ENCODE measurements around the gene DNAAF9.
A peak's percentile ranks its signal among the peaks of the same experiment; 100 is the strongest.

The DNAAF9 gene

DNA sequence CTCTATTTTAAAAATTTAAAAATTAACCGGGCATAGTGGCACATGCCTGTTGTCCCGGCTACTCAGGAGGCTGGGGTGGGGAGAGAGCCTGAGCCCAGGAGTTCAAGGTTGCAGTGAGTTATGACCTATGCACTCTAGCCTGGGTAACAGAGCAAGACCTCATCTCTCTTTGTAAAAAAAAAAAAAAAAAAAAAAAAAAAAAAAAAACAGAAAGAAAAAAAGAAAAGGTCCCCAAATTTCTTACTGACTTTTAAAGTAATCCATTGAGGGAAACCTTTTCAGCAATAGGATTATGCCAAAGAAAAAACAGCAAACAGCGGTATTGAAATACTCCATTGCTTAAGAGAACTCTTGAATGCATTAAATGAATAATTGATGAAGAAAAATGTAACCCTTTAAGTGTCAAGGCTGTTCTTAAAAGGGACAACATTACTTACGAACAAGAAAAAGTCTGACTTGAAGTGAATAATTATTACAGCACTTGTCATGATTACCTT is 6.0 kb upstream of the DNAAF9 start:
- peaks cover 0 to 5% (median 1%) of the 10 kb centered on the region in 5 donors for H3K4me1 ChIP-seq (ENCODE audit: control insufficient read depth in 5 of 5, insufficient read depth in 5 of 5, low read length in 5 of 5)
- H3K27me3 ChIP-seq (ENCODE audit: control insufficient read depth in 5 of 5, insufficient read depth in 4 of 5, low read length in 5 of 5) = no peaks in the 10 kb centered on the region
- no peaks in the 10 kb centered on the region for H3K36me3 ChIP-seq (ENCODE audit: control insufficient read depth in 5 of 5, insufficient read depth in 5 of 5, low read length in 5 of 5)
- H3K9ac ChIP-seq (ENCODE audit: low read length in 5 of 5) = no peak overlapping the region
- H3K9me3 ChIP-seq (ENCODE audit: control insufficient read depth in 5 of 5, low read length in 5 of 5) = no peaks in the 10 kb centered on the region
- H3K4me3 ChIP-seq (ENCODE audit: low read depth in 1 of 5, low read length in 5 of 5) = no peak overlapping the region
- no peak overlapping the region for H3K27ac ChIP-seq (ENCODE audit: low read depth, low read length)

DNA sequence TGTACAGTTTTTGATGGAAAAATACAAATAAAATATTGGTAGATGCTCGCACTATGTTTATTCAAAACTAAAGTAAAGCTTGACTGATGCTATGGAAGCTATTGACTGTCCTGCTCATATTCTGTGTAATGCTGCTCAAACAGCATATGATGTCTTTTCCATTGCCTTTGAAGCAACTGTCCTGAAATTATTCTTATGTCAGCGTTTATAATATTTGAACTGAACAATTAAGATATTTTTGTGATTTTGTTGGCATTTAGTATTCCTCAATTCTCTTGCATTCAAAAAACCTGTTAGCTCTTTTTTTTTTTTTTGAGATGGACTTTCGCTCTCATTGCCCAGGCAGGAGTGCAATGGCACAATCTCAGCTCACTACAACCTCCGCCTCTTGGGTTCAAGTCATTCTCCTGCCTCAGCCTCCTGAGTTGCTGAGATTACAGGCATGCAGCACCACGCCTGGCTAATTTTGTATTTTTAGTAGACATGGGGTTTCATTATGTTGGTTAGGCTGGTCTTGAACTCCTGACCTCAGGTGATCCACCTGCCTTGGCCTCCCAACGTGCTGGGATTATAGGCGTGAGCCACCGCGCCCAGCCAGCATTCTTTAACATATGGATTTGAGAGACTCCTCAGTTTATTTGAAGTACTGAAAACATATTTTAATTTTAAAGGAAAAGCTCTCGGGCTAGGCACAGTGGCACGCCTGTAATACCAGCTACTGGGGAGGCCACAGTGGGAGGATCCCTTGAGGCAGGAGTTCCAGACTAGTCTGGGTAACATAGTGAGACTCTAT is 5.3 kb upstream of the DNAAF9 start:
- Histone ChIP-seq H3K27me3 (ENCODE audit: control insufficient read depth in 5 of 5, insufficient read depth in 4 of 5, low read length in 5 of 5) (no peaks in the 10 kb centered on the region), H3K4me3 (ENCODE audit: low read depth in 1 of 5, low read length in 5 of 5) (no peak overlapping the region), H3K9me3 (ENCODE audit: control insufficient read depth in 5 of 5, low read length in 5 of 5) (no peaks in the 10 kb centered on the region), H3K4me1 (ENCODE audit: control insufficient read depth in 5 of 5, insufficient read depth in 5 of 5, low read length in 5 of 5) (peaks cover 2 to 10% (median 7%) of the 10 kb centered on the region in 5 donors), H3K9ac (ENCODE audit: low read length in 5 of 5) (no peak overlapping the region), H3K27ac (ENCODE audit: low read depth, low read length) (no peak overlapping the region), H3K36me3 (ENCODE audit: control insufficient read depth in 5 of 5, insufficient read depth in 5 of 5, low read length in 5 of 5) (no peaks in the 10 kb centered on the region)

DNA sequence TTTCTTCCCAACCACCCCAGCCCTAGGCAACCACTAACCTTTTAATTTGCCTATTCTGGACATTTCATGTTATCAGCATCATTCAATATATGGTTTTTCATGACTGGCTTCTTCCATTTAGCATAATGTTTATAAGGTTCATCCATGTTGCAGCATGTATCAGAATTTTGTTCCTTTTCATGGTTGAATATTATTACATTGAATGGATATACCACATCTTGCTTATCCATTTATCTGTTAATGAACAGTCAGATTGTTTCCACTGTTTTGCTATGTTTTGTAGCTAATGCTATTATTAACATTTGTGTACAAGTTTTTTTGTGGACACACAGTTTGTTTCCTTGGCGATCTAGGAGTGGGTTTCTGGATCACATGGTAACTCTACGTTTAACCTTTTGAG is 3.0 kb upstream of the DNAAF9 start:
- no peak overlapping the region for H3K4me3 ChIP-seq (ENCODE audit: low read depth in 1 of 5, low read length in 5 of 5)
- peaks cover 2 to 24% (median 22%) of the 10 kb centered on the region in 5 donors for H3K4me1 ChIP-seq (ENCODE audit: control insufficient read depth in 5 of 5, insufficient read depth in 5 of 5, low read length in 5 of 5)
- no peak overlapping the region for H3K27ac ChIP-seq (ENCODE audit: low read depth, low read length)
- no peaks in the 10 kb centered on the region for H3K36me3 ChIP-seq (ENCODE audit: control insufficient read depth in 5 of 5, insufficient read depth in 5 of 5, low read length in 5 of 5)
- H3K9ac ChIP-seq (ENCODE audit: low read length in 5 of 5) = no peak overlapping the region
- H3K27me3 ChIP-seq (ENCODE audit: control insufficient read depth in 5 of 5, insufficient read depth in 4 of 5, low read length in 5 of 5) = no peaks in the 10 kb centered on the region
- H3K9me3 ChIP-seq (ENCODE audit: control insufficient read depth in 5 of 5, low read length in 5 of 5) = no peaks in the 10 kb centered on the region

DNA sequence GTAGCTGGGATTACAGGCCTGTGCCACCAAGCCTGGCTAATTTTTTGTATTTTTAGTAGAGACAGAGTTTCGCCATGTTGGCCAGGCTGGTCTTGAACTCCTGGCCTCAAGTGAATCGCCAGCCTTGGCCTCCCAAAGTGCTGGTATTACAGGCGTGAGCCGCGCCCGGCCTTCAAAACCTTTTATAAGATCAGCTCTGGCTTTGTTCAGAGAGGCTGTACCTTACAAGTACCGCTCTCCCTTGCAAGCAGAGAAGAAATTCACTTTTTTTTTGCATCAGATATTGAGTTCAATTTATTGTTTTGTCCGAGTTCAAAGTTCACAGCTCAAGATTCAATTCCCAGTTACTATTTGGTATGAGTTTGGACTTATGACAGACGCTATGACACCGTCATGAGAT is 1.9 kb upstream of the DNAAF9 start:
- no peak overlapping the region for H3K27ac ChIP-seq (ENCODE audit: low read depth, low read length)
- H3K27me3 ChIP-seq (ENCODE audit: control insufficient read depth in 5 of 5, insufficient read depth in 4 of 5, low read length in 5 of 5) = no peaks in the 10 kb centered on the region
- H3K4me3 ChIP-seq (ENCODE audit: low read depth in 1 of 5, low read length in 5 of 5) = peak overlapping the region in 2 of 5 donors; percentile 85 to 93
- H3K9me3 ChIP-seq (ENCODE audit: control insufficient read depth in 5 of 5, low read length in 5 of 5) = no peaks in the 10 kb centered on the region
- no peaks in the 10 kb centered on the region for H3K36me3 ChIP-seq (ENCODE audit: control insufficient read depth in 5 of 5, insufficient read depth in 5 of 5, low read length in 5 of 5)
- no peak overlapping the region for H3K9ac ChIP-seq (ENCODE audit: low read length in 5 of 5)
- H3K4me1 ChIP-seq (ENCODE audit: control insufficient read depth in 5 of 5, insufficient read depth in 5 of 5, low read length in 5 of 5) = peaks cover 2 to 27% (median 24%) of the 10 kb centered on the region in 5 donors

DNA sequence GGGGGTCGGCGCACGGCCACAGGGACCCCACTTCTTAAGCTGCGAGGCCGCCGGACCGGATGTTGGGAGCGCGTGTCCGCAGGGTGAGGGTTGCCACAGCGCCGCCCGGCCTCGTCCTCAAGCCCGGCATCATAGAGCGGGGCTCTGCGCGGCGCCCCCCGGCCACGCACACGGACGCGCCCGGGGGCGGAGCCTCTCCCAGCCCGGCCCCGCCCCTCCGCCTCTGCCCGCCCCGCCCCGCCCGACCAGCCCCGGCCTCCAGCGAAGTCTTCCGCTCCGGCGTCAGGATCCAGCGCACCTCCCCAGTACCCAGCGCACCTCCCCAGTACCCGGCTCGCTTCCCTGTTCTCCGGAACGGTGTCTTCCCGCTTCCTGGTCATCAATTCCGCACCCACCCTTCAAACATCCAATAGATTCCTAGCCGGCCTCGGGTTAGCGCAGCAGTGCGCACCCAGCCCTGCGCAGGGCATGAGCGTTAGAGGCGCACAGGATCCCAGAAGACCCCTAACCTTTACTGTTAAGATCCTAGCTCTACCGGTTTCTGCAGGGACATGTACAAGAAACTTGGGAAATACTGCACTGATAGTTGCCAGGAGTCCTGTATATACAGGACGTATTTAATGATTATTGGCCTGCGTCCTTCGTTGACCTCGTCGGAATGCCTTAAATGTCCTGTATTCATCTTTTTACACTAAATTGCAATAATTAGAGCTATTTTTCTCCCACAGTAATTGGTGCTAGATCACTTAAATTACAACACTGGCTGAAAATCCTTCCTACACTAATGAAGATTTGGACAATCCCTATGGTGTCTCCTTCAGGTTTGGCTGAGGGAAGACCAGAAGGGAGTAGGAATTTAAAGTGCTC is 535 bp upstream of the DNAAF9 start:
- H3K27me3 ChIP-seq (ENCODE audit: control insufficient read depth in 5 of 5, insufficient read depth in 4 of 5, low read length in 5 of 5) = no peaks in the 10 kb centered on the region
- H3K9me3 ChIP-seq (ENCODE audit: control insufficient read depth in 5 of 5, low read length in 5 of 5) = no peaks in the 10 kb centered on the region
- peak overlapping the region; percentile 85 to 98 (median 94) for H3K4me3 ChIP-seq (ENCODE audit: low read depth in 1 of 5, low read length in 5 of 5)
- H3K27ac ChIP-seq (ENCODE audit: low read depth, low read length) = peak overlapping the region; percentile 42
- H3K9ac ChIP-seq (ENCODE audit: low read length in 5 of 5) = peak overlapping the region in 4 of 5 donors; percentile 57 to 88 (median 66)
- H3K36me3 ChIP-seq (ENCODE audit: control insufficient read depth in 5 of 5, insufficient read depth in 5 of 5, low read length in 5 of 5) = peaks cover 0 to 3% (median 0%) of the 10 kb centered on the region in 5 donors
- H3K4me1 ChIP-seq (ENCODE audit: control insufficient read depth in 5 of 5, insufficient read depth in 5 of 5, low read length in 5 of 5) = peaks cover 2 to 27% (median 24%) of the 10 kb centered on the region in 5 donors

DNA sequence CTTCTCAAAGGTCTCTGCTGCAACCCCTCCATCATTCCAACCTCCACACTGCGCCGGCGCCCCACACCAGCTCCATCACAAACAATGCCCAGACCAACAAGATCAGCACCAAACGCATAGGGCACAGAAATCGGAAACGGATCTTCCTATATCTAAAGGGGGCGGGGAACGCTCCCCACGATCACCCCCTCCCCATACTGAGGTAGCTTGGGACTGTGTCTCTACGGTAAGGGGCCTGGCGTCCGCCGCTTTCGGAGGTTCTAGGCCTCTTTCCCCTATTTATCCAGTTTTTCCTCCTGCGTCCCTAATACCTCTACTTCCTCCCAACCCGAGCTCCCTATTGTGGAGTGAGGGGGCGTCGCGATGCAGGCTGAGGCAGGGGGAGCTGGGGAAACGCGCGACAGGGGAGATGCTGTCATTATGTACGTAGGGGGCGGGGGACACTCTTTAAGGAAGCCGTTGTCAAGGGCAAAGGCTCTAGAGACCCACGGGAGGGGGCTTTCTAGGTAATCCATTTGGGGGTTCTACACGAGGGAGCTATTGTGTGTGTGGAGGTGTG is 909 bp downstream of the DNAAF9 start:
- Histone ChIP-seq H3K9me3 (ENCODE audit: control insufficient read depth in 5 of 5, low read length in 5 of 5) (no peaks in the 10 kb centered on the region), H3K36me3 (ENCODE audit: control insufficient read depth in 5 of 5, insufficient read depth in 5 of 5, low read length in 5 of 5) (peaks cover 0 to 3% (median 0%) of the 10 kb centered on the region in 5 donors), H3K27me3 (ENCODE audit: control insufficient read depth in 5 of 5, insufficient read depth in 4 of 5, low read length in 5 of 5) (no peaks in the 10 kb centered on the region), H3K4me3 (ENCODE audit: low read depth in 1 of 5, low read length in 5 of 5) (peak overlapping the region; percentile 85 to 98 (median 93)), H3K9ac (ENCODE audit: low read length in 5 of 5) (peak overlapping the region; percentile 59 to 88 (median 86)), H3K27ac (ENCODE audit: low read depth, low read length) (peak overlapping the region; percentile 74), H3K4me1 (ENCODE audit: control insufficient read depth in 5 of 5, insufficient read depth in 5 of 5, low read length in 5 of 5) (peaks cover 2 to 30% (median 24%) of the 10 kb centered on the region in 5 donors)

DNA sequence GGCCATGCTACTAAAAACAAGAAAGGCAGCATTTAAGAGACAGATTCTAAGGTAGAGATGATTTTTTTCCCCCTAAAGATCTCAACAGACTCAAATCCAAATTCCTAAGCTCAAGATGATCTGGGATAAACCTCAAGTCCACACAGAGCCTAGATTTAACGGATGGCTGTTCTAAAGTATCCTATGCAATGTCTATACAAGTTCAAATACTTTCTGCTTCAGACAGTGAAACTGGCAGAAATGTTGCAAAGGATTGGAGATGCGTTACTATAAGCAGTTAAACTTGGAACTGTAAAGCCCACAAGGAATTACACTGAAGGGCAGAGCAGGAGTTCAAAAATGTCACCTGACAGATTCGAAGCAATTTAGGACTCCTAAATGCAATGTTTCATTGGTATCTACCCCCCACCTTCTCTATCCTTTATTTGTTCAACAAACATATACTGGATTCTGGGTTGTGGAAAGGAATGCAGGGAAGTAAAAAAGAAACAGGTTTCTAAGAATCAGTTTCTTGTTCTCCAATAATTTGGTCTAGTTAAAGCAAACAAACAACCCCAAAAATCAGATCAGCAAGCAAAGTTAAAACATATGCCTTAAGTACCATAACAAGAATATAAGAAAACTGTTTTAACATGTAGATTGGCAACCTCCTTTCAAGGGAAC is 1.6 kb downstream of the DNAAF9 start:
- no peaks in the 10 kb centered on the region for H3K27me3 ChIP-seq (ENCODE audit: control insufficient read depth in 5 of 5, insufficient read depth in 4 of 5, low read length in 5 of 5)
- peak overlapping the region; percentile 33 to 88 (median 86) for H3K9ac ChIP-seq (ENCODE audit: low read length in 5 of 5)
- peaks cover 2 to 30% (median 24%) of the 10 kb centered on the region in 5 donors for H3K4me1 ChIP-seq (ENCODE audit: control insufficient read depth in 5 of 5, insufficient read depth in 5 of 5, low read length in 5 of 5)
- peaks cover 0 to 3% (median 0%) of the 10 kb centered on the region in 5 donors for H3K36me3 ChIP-seq (ENCODE audit: control insufficient read depth in 5 of 5, insufficient read depth in 5 of 5, low read length in 5 of 5)
- H3K4me3 ChIP-seq (ENCODE audit: low read depth in 1 of 5, low read length in 5 of 5) = peak overlapping the region; percentile 85 to 98 (median 93)
- peak overlapping the region; percentile 74 for H3K27ac ChIP-seq (ENCODE audit: low read depth, low read length)
- H3K9me3 ChIP-seq (ENCODE audit: control insufficient read depth in 5 of 5, low read length in 5 of 5) = no peaks in the 10 kb centered on the region

DNA sequence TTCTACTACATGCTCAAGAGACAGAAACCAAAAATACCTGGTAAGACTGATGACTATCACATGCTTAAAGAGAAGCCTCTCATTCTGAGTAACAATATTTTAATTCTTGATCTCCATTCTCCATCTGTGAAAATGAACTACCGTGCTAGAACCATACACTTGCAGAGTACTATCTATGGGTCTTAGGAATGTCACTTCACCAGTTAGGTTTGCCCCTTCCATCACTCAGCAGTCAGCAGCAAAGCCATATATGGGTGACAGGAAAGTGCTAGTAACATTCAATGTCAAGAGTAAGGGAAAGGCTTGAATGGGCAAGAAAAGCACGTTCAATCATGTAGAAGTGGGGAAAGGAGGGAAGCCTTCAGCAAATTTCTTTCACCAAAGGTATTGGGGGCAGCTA is 2.3 kb downstream of the DNAAF9 start:
- no peak overlapping the region for H3K9ac ChIP-seq (ENCODE audit: low read length in 5 of 5)
- peaks cover 2 to 33% (median 24%) of the 10 kb centered on the region in 5 donors for H3K4me1 ChIP-seq (ENCODE audit: control insufficient read depth in 5 of 5, insufficient read depth in 5 of 5, low read length in 5 of 5)
- no peak overlapping the region for H3K27ac ChIP-seq (ENCODE audit: low read depth, low read length)
- peaks cover 0 to 3% (median 0%) of the 10 kb centered on the region in 5 donors for H3K36me3 ChIP-seq (ENCODE audit: control insufficient read depth in 5 of 5, insufficient read depth in 5 of 5, low read length in 5 of 5)
- H3K27me3 ChIP-seq (ENCODE audit: control insufficient read depth in 5 of 5, insufficient read depth in 4 of 5, low read length in 5 of 5) = no peaks in the 10 kb centered on the region
- H3K4me3 ChIP-seq (ENCODE audit: low read depth in 1 of 5, low read length in 5 of 5) = no peak overlapping the region
- no peaks in the 10 kb centered on the region for H3K9me3 ChIP-seq (ENCODE audit: control insufficient read depth in 5 of 5, low read length in 5 of 5)

DNA sequence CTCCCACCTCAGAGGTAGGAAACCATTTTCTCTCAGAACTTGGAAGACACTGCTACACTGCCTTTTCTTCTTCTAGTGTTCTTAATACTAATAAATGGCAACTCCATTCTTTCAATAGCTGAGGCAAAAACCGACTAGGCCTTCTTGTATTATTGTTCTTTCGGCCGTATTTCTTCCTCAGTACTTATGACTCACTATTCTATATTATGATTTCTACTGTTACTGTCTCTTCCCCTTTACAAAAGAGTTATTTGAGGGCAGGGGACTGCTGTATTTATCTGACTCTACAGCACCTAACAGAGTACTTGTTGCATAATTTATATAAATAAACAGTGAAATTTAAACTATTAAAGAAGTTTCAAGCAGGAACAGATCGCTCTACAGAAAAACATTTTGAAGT is 3.1 kb downstream of the DNAAF9 start:
- Histone ChIP-seq H3K4me1 (ENCODE audit: control insufficient read depth in 5 of 5, insufficient read depth in 5 of 5, low read length in 5 of 5) (peaks cover 2 to 33% (median 24%) of the 10 kb centered on the region in 5 donors), H3K4me3 (ENCODE audit: low read depth in 1 of 5, low read length in 5 of 5) (no peak overlapping the region), H3K9me3 (ENCODE audit: control insufficient read depth in 5 of 5, low read length in 5 of 5) (no peaks in the 10 kb centered on the region), H3K27ac (ENCODE audit: low read depth, low read length) (no peak overlapping the region), H3K36me3 (ENCODE audit: control insufficient read depth in 5 of 5, insufficient read depth in 5 of 5, low read length in 5 of 5) (peaks cover 0 to 3% (median 0%) of the 10 kb centered on the region in 5 donors), H3K27me3 (ENCODE audit: control insufficient read depth in 5 of 5, insufficient read depth in 4 of 5, low read length in 5 of 5) (no peaks in the 10 kb centered on the region), H3K9ac (ENCODE audit: low read length in 5 of 5) (no peak overlapping the region)

Measured in subcutaneous abdominal adipose tissue (tissue), 5 donors.